SK-N-SH treated with all-trans-retinoic acid at 6 μM for 48 hours (cell line): ENCODE data around the gene CACNA1H.

Experiments used
- ARNTL ChIP-seq: fragments of 450-650 bp; formaldehyde crosslinking; IDR thresholded peaks from 2 replicates; pipeline ENCODE4 v1.5.0; 2020; ENCODE audit warnings: low read depth, mild to moderate bottlenecking, moderate library complexity, borderline replicate concordance
- CREB5 ChIP-seq: fragments of 250-450 bp; sonication (Bioruptor Pico); IDR thresholded peaks from 2 replicates; pipeline ENCODE4 v1.5.1; 2020; ENCODE audit warnings: low read depth, mild to moderate bottlenecking, moderate library complexity
- SNAI2 ChIP-seq: fragments of 250-450 bp; sonication (Bioruptor Pico); IDR thresholded peaks from 2 replicates; pipeline ENCODE4 v1.5.0; 2020; ENCODE audit warnings: mild to moderate bottlenecking, moderate library complexity
- TF ChIP-seq, protein P1 (sequence below): fragments of 250-450 bp; sonication (Bioruptor Pico); IDR thresholded peaks from 2 replicates; pipeline ENCODE4 v1.8.0; 2020; ENCODE audit warnings: mild to moderate bottlenecking, moderate library complexity, borderline replicate concordance

DNA sequence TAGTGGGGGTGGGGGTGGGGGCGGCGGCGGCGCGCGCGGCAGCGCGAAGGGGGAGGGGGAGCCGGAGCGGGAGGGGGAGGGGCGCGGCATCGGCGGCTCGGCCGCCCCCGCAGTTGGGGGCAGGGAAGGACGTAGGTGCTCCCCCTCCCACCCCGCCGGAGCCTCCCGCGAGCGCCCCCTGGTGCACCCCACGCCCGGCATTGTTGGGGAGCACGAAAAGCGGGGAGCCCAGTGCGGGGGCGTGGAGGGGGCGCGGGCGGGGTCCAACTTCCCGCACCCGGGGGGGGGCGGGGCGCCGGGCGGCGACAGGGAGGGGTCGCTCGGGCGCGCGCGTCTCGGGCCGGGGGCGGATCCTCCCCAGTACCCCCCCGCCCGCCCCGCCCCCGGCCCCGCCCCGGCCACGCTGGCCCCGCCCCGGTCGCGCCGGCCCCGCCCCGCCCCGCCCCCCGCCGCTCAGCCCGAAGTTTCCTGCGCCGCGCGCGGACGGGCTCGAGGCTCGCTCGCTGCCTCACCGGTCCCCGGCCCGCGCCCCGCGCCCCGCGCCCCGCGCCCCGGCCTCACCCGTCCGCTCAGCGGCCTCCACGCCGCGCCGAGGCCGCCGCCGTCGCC lies at the start of gene CACNA1H:
- TF ChIP-seq ARNTL (no peak), CREB5 (CRISPR knock-in tag) (no peak), SNAI2 (no peak)
- TF ChIP-seq, protein P1, sequence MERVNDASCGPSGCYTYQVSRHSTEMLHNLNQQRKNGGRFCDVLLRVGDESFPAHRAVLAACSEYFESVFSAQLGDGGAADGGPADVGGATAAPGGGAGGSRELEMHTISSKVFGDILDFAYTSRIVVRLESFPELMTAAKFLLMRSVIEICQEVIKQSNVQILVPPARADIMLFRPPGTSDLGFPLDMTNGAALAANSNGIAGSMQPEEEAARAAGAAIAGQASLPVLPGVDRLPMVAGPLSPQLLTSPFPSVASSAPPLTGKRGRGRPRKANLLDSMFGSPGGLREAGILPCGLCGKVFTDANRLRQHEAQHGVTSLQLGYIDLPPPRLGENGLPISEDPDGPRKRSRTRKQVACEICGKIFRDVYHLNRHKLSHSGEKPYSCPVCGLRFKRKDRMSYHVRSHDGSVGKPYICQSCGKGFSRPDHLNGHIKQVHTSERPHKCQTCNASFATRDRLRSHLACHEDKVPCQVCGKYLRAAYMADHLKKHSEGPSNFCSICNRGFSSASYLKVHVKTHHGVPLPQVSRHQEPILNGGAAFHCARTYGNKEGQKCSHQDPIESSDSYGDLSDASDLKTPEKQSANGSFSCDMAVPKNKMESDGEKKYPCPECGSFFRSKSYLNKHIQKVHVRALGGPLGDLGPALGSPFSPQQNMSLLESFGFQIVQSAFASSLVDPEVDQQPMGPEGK (CRISPR knock-in tag) = no peak
